Bronchial epithelial cell (primary cell): ENCODE results near the gene IKZF3. TPM values are rescaled to one million over a fixed set of nuclear protein-coding genes. Genes with fewer than 3 reads are reported as not detected.
A peak's percentile ranks its signal among the peaks of the same experiment; 100 is the strongest.

Source experiments
- DNase-seq: peaks from one replicate; pipeline ENCODE4 v3.0.0-alpha.2; 2010; ENCODE audit warnings: low read depth
- FAIRE-seq: peaks from 2 replicates; lab custom pipeline; 2011; peaks lifted over from hg19 to GRCh38; lab: Jason Lieb, UNC
- H3K27me3 ChIP-seq: 2 replicates; pipeline ENCODE4 v1.5.1; 2011; ENCODE audit warnings: low read length; ENCODE audit not compliant: control insufficient read depth, insufficient read depth
- H3K36me3 ChIP-seq: 2 replicates; pipeline ENCODE4 v1.5.1; 2011; ENCODE audit warnings: low read length; ENCODE audit not compliant: control insufficient read depth, insufficient read depth
- H3K4me3 ChIP-seq: 2 replicates; pipeline ENCODE4 v1.5.1; 2011; ENCODE audit warnings: mild to moderate bottlenecking, low read depth, low read length, control low read depth
- CTCF ChIP-seq: IDR thresholded peaks from 2 replicates; pipeline ENCODE4 v1.5.1; 2011; ENCODE audit warnings: mild to moderate bottlenecking, moderate library complexity, low read length, control low read depth, inconsistent platforms; ENCODE audit not compliant: insufficient read depth, severe bottlenecking
- total RNA-seq: library from RNA; depleted of rRNA; stranded (reverse); fragments of >200 nt; gene quantifications from 2 replicates; pipeline ENCODE4 v1.2.1, GENCODE V29; 2014

IKZF3 gene
- total RNA-seq, 1 donor from 2014 or later = not detected

DNA sequence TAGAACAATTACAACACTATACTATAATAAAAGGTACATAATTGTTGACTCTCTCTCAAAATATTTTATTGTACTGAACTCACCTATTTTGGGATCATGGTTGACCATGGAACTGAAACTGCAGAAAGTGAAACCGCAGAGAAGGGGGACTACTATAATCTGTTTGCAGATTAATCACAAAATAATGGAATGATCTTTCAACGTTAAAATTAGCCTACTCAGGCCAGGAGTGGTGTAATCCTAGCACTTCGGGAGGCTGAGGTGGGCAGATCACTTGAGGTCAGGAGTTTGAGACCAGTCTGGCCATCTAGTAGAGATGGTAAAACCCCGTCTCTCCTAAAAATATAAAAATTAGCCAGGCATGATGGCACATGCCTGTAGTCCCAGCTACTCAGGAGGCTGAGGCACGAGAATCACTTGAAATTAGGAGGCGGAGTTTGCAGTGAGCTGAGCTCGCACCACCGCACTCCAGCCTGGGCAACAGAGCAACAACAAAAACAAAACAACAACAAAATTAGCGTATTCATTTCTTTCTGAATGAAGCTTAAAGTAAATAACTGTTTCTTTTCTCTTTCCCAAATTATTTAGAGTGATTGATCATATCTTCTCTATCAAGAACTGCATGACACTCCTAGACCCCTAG is 45.6 kb downstream of the IKZF3 start:
- H3K4me3 ChIP-seq = no peak overlapping the region
- FAIRE-seq (no peak), DNase-seq (peak; percentile 13)

DNA sequence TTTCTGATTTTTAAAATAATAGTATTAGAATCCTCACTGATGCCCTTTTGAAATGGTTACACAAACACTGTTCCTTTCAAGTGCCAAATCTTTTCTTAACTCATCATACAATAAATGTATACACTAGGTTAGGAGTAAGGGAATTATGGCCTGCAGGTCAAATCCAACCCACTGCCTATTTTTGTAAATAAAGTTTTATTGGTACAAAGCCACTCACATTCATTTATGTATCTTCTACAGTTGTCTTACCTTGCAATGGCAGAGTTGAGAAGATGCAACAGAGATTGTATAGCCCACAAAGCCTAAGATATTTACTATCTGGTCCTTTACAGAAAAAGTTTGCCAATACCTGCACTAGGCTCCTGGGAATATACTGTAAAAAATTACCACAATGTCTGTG is 47.8 kb downstream of the IKZF3 start:
- FAIRE-seq (no peak), DNase-seq (no peak)
- no peak for TF ChIP-seq CTCF
- Histone ChIP-seq H3K27me3 (no peaks in the 10 kb centered on the region), H3K36me3 (no peaks in the 10 kb centered on the region), H3K4me3 (no peak overlapping the region)

More for the DNA sequence above, 45.6 kb downstream of the IKZF3 start:
- no peak for TF ChIP-seq CTCF
- Histone ChIP-seq H3K36me3 (no peaks in the 10 kb centered on the region), H3K27me3 (no peaks in the 10 kb centered on the region)

- FAIRE-seq (no peak), DNase-seq (no peak)
- Histone ChIP-seq H3K36me3 (no peaks in the 10 kb centered on the region), H3K4me3 (no peak overlapping the region), H3K27me3 (no peaks in the 10 kb centered on the region)
- TF ChIP-seq CTCF = no peak
These were observed 49.6 kb downstream of the IKZF3 start for GRCh38 chr17:39814497-39814896.

- H3K4me3 ChIP-seq = no peak overlapping the region
- H3K36me3 ChIP-seq = no peaks in the 10 kb centered on the region
- DNase-seq (no peak), FAIRE-seq (no peak)
- TF ChIP-seq CTCF = no peak
- no peaks in the 10 kb centered on the region for H3K27me3 ChIP-seq
These were observed 50.5 kb downstream of the IKZF3 start for GRCh38 chr17:39813631-39814030.

- no peak overlapping the region for H3K4me3 ChIP-seq
- DNase-seq = no peak
- FAIRE-seq = no peak
- no peak for TF ChIP-seq CTCF
- no peaks in the 10 kb centered on the region for H3K27me3 ChIP-seq
- H3K36me3 ChIP-seq = no peaks in the 10 kb centered on the region
These were observed 51.6 kb downstream of the IKZF3 start for GRCh38 chr17:39812466-39812865.

DNA sequence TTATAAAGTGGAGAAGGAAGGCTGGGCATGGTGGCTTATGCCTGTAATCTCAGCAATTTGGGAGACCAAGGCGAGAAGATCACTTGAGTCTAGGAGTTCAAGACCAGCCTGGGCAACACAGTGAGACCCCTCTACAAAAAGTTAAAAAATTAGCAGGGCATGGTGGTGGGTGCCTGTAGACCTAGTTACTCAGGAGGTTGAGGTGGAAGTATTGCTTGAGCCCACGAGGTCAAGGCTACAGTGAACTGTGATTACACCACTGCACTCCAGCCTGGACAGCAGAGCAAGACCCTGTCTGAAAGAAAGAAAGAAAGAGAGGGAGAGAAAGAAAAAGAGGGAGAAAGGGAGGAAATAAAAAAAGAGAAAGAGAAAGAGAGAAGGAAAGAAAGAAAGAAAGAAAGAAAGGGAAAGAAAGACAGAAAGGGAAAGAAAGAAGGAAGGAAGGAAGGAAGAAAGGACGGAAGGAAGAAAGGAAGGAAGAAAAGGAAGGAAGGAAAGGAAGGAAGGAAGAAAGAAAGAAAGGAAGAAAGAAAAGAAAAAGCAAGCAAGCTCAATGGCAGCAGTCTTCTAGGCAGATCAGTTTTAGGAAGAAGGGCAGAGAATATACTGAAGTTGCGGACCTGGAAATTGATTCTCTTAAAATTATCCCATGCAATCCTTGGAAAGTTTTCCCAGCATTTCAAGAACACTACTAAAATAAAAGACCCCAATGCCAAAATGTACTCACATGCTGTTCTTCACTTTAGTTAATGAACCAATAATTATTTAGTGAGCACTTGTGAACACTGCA is 53.0 kb downstream of the IKZF3 start:
- FAIRE-seq (no peak), DNase-seq (no peak)
- TF ChIP-seq CTCF = no peak
- Histone ChIP-seq H3K4me3 (no peak overlapping the region), H3K36me3 (no peaks in the 10 kb centered on the region), H3K27me3 (peaks cover 3% of the 10 kb centered on the region)
